Breast epithelium (tissue), 3 donors: ENCODE measurements around the gene TRIM52.

ENCODE experiments used
- POLR2A ChIP-seq: fragments of 450-650 bp; IDR thresholded peaks from one replicate; pipeline ENCODE4 v1.6.1; 2016; ENCODE audit warnings: antibody characterized with exemption, mild to moderate bottlenecking, moderate library complexity
- TF ChIP-seq, protein P1 (sequence below), 3 donors: fragments of 450-650 bp; IDR thresholded peaks; one replicate each; pipeline ENCODE4 v1.5.1; 2016 to 2017; ENCODE audit warnings: antibody characterized with exemption in 3 of 3, mild to moderate bottlenecking in 3 of 3, moderate library complexity in 3 of 3

DNA sequence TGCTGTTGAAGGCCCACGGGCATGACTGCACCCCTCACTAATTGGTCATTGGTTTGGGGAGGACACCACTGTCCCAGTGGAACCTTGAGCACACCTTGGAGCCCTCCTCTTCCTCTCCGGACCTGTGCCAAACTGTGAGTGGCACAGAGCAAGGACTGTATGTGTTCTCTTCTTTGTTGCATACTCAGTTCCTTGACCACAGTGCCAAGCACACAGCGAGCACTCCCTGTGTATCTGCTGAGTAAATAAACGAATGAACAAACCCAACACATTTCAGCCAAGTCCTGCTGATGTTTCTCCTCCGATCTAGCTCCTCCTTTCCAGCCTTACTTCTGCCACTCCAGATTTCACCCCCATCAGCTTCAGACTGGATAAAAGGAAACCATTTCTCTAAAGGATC lies 2.7 kb upstream of the TRIM52 start:
- TF ChIP-seq POLR2A = no peak
- TF ChIP-seq, protein P1, sequence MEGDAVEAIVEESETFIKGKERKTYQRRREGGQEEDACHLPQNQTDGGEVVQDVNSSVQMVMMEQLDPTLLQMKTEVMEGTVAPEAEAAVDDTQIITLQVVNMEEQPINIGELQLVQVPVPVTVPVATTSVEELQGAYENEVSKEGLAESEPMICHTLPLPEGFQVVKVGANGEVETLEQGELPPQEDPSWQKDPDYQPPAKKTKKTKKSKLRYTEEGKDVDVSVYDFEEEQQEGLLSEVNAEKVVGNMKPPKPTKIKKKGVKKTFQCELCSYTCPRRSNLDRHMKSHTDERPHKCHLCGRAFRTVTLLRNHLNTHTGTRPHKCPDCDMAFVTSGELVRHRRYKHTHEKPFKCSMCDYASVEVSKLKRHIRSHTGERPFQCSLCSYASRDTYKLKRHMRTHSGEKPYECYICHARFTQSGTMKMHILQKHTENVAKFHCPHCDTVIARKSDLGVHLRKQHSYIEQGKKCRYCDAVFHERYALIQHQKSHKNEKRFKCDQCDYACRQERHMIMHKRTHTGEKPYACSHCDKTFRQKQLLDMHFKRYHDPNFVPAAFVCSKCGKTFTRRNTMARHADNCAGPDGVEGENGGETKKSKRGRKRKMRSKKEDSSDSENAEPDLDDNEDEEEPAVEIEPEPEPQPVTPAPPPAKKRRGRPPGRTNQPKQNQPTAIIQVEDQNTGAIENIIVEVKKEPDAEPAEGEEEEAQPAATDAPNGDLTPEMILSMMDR (IDR thresholded peaks at IDR 0.05) = no peak
